HG03135 (cell line): Measurements from ENCODE around the gene TLL1.

Source experiments
- ATAC-seq: cut with Tn5 transposase; IDR thresholded peaks from one replicate; pipeline ENCODE4 v1.9.1; 2021; ENCODE audit warnings: mild to moderate bottlenecking, moderate library complexity; ENCODE audit not compliant: unreplicated experiment

TLL1 gene

DNA sequence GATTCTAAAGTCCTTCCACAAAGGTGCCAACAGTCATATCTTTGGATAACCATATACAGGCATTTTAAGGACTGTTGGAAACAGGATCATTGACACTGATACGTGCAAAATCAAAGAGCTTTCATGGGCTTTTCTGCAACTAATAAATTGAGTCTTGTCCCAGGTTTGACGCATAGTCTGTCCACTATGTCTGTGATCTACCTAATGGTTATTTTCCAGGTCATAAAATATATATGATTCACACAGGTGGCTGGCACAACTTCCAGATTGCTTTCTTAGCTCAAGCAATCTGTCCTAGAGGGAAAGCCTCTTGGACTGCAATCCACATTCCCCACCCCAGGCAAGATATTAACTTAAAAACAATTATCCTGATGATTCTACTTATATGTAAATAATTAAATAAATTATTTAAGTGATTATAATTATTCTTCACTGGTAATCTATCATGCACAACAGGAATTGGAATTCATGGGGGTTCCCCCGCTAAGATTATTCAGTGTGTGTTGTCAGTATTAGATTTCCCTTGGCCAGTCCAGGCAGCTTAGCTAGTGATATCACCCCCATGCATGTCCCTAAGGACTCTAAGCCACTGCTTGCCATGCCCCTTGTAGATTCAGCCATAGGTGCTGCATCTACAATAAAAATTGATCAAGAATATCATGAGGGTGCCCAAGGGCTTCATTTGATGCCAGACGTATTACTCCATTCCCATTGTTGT lies 97.8 kb downstream of the TLL1 start:
- ATAC-seq = no peak

DNA sequence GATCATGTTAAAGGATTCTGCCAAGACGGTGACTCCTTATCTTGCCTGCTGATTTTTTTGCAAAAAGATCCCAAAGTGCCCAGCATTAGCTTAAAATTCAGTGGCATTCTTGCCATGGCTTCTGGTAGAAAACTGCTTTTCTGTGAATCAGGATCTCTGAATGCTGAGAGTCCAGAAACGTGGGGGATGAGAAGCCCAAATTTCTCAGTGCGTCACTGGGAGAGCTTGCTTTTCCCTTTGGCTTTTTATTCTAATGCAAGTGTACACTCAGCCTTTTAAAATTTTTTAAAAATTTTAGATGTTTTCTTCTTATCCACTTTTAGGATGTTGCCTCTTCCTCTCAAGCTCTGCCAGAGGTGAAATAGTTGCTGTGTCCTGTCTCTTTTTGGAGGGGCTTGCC lies 98.4 kb downstream of the TLL1 start:
- no peak for ATAC-seq

DNA sequence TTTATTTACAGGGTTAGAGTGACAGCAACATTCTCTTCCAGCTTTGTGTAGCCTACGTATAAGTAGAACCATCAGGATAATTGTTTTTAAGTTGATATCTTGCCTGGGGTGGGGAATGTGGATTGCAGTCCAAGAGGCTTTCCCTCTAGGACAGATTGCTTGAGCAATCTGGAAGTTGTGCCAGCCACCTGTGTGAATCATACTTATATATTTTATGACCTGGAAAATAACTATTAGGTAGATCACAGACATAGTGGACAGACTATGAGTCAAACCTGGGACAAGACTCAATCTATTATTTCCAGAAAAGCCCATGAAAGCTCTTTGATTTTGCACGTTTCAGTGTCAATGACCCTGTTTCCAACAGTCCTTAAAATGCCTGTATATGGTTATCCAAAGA lies 98.9 kb downstream of the TLL1 start:
- no peak for ATAC-seq

DNA sequence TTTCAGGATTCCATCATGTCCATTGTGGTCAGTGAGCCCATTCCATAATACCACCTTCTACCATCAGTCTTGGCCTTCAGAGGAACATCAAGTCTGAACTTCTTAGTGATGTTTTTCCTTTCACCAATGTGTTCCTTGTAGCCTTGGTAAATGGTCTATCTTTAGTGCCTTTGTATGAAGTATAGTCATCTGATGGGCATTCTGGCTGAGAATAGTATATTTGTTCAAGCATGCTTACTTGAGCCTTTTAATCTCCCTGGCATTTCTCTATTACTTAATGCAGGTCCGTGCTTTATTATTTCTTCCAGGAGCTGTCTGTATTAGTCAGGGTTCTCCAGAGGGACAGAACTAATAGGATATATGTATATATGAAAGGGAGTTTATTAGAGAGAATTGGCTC lies 99.7 kb downstream of the TLL1 start:
- ATAC-seq = no peak

DNA sequence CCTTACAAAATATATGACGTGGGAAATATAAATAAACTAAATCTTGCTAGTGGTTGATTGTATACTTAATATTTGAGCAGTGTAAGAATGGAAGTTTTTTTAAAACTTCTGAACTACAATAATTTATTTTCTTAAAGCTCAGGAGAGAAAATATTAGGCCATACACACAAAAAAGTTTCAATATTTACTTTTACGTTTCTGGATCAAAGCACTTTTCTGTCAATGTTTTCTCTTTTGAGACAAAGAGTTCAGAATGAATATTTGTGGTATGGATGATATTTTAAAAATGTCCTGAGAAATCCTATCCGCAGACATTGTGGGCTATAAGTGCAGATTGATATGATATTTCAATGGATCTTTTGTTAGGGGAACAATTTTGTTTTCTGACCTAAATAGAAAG lies 109.9 kb downstream of the TLL1 start:
- ATAC-seq = no peak

DNA sequence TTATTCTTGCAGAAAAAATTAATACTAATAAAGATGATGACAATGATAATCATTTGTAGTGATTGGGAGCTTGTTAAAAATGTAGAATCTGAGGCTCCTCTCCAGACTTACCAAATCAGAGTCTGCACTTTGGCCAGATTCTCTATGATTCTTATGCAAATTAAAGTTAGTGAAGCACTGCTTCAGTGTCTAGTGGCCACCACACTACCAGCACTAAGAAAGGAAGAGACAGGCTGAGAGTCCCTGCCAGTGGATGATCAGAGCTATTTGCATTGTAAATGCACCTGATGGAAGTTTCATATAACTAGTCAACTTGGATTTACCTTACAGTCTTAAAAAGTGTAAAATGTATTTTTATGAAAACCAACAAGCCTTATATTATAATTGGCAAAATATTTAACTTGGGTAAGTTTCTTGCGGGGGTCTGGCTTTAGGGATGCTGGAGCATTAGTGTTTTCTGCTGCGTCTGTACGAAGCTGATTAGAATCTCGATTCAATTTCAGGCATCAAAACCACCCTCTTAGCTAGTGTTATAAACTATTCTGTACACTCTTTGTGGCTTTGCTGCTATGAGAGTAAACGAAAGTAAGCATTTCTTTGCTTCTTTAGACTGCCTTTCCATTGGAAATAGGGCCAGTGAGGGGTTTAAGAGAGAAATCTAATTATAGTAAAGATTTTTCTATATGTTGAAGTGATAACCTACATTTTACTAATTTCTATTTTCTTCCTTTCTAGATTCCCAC lies 114.1 kb downstream of the TLL1 start:
- no peak for ATAC-seq

DNA sequence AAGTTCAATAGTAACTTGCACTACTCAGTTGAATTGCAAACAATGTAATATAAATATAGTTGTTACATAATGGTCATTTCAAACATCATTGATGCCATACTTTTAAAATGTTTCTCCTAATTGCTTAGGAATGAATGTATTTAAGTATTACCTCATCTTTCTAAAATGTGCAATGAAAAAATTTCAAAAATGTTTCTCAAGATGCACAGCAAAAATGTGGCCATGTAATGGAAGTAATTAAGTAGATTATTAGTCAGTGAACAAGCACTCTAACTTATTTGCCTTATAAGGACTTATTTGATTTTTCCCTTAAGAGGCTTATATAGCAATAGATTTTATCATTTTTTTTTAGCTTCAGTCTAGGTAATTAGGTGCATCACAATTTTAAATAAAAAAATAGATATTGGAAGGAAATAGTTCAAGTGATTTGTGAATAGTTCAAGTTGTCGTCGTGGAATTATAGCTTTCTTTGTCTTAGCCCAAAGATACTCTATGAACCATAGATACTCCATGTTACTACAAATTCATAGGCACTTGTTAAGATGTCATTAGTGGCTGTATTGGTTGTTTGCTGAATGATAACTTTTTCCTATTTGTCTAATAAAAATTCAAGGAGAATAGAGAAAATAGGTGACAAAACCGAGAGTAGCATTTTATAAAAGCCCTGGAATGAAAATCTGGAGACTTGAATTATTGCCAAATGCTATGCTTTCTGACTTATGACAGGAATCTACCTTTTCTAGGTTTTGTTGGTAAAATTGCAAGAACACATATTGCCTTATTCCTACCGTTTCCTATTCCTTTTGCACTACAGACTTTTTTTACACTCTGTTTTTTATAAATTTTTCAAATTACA lies 118.5 kb downstream of the TLL1 start:
- no peak for ATAC-seq

DNA sequence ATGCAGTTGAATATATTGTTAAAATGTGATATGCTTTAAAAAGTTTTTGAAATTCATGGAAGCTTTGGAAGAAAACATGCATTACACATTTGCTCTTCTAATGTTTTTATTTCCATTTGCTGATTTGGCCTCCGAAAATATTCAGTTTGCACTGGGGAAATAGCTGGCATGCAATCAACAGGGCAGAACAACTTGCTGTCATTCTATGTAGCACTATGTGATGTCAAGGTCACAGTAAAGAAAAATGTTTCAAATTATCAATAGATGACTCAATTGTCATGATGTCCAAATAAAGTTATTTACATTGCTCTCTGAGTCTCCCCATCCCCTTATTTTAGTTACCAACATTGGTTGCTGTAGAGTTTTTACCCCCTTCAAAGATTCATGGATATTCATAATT lies 119.2 kb downstream of the TLL1 start:
- ATAC-seq = no peak

DNA sequence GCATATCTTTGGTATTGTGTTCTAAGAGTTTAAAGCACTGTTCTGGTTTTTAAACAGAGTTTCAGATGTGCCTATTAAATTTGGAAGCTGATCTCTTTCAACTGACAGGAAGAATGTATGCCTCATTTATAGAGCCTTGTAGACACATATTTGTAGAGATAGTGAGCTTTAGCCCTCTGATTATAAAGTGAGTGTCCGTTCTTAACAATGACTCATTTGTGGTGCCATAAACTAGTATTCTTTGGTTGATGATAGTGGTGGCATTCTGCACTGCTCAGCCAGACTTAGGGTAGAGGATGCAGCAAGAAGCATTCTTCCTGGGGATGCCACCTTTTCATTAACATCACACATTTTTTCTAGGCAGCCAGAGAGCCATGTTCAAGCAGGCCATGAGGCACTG lies 121.7 kb downstream of the TLL1 start:
- no peak for ATAC-seq

DNA sequence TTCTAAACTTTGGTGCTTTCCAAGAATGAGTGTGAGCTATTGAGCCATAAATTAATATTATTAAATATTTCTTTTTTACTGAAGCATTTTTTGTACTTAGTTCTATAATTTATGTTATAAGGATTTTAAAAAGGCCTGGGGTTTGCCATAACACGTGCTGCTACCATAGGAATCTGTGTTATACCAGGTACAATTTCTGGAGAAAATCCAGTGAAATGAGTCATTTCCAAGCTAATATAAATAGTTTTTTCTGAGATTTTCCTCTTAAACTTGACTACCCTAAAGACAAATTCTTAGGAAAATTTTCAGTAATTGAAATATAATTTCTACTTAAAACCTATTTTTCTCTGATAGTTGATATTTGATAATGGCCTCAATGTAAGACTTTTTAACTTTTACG lies 130.8 kb downstream of the TLL1 start:
- ATAC-seq = no peak

DNA sequence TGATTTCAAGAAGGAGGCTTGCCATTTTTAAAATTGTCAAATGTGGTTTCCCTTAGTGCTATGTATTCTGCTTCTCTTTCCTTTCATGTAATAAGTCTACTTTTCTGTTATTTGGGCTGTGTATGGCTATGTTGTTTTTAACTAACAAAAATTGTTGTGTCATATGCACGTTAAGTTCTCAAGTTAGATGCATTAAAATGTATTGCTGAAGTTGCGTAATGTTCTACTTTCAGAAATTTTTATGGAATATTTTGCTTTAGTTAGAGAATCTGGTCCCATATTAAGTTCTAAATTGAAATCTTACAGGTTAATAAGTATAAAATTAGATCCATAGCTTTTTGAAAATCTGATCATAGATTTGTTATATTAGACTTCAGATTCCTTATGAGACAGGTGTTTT lies 133.2 kb downstream of the TLL1 start:
- ATAC-seq = no peak

DNA sequence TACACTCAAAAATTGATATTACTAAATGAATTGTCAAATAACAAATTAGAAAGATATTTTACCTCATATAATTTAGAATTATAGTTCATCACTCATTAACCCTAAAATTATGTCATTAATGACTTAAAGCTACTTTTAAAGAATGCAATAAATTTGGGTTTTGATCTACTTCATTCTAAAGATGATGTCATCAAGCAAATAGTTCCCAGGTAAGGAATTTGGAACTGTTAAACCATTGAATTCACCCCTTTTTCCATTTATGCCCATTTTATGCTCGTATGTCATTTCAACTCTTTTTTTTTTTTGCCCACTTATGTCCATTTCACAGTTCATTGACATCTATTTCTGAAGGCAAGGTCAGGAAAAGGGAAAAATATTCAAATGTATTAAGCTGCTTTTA lies 135.5 kb downstream of the TLL1 start:
- ATAC-seq = no peak

DNA sequence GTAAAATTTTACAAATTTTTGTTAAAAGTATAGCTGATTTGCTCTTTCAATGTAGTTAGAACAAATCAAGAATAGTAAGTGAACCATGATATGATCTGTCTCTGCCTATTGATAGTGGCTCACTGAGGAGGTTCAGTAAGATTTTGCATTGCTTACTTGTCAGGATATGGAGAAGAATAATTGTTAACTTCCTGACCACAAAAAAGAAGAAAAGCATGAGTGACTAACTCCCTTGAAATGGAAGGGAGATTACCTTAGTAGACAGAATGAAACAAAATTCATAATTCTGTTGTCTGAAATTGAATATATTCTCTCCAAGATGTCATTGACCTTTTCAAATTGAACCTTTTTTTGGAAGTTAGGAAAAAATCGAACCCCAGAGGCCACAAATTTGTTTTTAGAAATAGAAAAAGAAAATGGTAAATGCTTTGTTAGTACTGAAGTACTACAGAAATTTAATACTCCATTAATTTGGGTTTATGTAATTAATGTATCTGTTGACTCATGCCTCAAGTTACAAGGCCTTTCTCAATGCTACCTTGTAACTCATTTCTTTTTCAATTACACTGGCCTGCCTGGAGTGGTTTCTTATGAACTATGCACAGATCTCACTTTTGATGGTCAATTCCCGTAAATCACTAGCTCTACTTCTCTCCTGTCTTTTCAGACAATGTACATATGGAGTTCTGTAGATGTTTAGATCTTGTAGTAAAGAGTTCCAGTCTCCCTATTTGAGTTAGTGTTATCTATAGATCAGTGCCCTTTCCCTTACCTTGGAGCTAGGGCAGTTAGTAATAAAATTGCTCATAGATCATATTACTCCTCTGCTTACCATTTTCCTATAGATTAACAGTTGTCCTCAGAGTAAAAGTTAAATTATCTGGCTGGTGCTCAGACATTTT lies 139.3 kb downstream of the TLL1 start:
- ATAC-seq = no peak

DNA sequence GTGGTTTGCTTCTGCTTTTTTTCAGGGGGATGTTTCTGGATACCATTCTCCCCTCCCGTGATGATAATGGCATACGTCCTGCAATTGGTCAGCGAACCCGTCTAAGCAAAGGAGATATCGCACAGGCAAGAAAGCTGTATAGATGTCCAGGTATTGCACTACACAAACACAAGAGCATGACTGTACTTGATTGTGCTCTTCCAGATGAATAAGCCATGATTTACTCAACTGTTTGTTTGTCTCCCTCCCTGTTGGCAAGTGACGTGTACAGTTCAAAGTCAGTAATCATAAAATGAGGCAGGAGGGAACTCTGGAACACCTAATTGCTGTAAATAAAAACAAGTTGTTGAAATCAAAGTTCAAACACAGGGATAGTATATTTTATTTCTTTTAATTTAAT lies 141.4 kb downstream of the TLL1 start:
- no peak for ATAC-seq

DNA sequence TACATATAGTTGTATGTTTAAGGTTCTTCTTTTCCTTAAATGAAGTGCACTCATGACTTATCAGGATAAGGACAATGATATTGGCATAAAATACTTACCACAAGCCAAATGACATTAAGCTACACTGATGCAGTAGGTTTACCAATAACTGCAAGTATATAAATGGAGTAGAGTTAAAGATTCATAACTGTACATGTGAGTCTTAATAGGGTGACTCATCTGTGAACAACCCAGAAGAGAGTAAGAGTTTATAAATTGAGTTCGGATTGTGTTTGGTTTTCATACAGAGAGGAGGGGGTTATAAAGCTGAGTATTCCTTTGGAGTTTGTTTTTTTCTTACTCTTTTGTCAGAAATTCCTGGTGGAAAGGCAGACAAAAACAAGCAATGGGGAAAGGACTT lies 144.8 kb downstream of the TLL1 start:
- ATAC-seq = no peak

DNA sequence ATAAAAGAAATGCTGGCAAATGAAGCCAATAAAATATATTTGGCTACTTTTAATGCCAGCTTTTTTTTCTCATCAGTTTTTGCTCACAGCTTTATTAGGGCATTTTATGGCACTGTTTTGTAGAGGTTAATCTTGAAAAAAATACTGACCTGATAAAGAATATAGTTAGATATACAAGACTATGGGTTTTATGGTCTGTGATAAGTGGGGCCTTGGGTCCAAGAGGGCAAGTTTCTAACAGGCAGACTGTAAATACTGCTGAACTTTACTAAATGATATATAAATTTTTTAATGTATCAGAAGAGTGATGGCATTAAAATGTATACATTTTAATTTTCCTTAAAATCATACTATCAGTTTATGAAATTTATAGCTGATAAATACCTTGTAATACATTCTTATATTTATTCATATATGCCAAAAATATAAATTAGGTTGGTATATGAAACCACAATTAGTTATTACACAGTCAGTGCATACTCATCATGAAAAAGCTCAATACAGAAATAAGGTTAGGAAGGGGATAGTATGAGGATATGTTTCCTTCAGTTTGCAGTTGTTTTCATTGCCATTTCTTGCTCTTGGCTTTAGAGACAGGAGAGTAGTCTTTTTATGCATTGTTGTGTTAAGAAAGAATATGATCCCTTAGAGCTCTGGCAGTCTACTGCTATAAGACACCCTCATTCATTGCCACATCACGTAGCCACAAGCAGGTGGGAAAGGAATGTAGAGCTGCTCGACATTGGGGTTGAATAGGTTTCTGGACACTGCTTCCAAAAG lies 146.6 kb downstream of the TLL1 start:
- ATAC-seq = no peak

DNA sequence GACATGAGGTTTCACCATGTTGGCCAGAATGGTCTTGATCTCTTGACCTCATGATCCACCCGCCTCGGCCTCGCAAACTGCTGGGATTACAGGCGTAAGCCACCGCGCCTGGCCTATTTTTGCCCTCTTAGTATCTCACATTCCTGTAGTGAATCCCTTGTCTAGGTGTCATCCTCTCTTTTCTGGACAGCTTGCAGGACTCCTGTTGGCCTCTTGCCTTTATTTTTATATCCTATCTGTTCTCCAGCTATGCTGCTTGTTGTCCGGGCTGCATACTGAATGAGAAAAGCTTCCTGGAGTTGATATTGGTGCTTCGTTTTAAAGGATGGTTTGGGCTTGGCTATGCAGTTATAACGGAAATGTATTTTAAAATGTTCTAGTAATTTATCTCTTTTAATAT lies 148.6 kb downstream of the TLL1 start:
- ATAC-seq = no peak

DNA sequence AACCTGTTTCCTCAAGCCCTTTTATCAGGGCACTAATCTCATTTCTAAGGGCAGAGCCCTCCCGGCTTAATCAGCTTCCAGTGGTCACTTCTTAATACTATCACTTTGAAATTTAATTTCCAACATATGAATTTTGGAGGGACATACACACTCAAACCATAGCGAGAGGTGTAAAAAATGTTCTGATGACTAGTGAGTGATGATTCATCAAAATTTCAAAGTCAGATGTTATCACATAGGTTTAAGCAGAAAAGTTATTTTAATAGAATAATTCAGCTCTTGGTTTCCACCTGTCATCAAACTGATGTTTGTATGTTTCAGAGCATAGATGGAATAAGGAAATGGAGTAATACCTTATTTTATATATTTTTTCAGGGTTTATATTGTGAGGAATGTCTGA lies 161.9 kb downstream of the TLL1 start:
- no peak for ATAC-seq

DNA sequence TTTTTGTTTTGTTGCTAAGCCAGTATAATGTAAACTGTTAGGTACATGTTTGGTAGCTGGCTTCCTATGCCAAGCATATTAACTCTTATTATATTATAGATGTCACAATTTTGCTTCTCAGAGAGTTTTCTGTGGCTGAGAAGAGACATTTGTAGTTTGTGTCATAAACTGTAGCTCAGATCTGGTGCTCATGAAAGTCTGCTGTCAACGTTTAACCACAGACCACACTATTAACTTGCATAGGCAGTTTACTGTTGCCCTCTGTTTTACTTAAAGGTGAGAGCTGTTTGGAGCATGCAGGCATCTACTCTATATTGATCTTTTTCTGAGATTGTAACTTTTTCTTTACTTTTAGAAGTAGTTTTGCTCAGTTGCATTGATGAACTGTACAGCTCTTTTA lies 166.8 kb downstream of the TLL1 start:
- no peak for ATAC-seq

DNA sequence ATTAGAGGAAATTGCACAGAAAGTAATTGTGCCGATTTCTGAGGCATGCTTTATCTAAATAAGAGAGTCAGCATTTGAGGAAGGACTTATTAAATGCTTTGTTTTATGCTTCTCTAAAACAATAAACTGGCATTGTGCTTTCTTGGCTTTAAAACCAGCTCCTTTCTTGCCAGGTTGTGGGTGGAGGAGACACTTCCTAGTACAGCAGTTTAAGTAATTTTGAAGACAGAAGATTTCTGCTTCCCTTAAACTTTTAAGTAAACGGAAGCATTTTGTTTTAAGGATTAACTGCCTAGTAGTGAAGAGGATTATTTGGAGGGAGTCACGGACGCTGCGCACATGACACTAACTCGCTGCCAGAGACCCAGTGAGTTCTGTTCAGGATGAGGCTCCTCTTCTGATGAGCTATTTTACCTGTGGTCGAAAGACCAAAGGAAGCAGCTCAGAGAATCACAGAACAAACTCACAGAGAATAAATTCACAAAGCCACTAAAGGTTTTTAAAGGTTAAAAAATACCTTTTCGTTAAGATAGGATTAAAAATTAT lies 169.5 kb downstream of the TLL1 start:
- no peak for ATAC-seq
